Gastrocnemius medialis (tissue), 4 donors: ENCODE data around the gene RXFP2.

ENCODE experiments used
- CTCF ChIP-seq, 5 experiments: fragments of 450-650 bp in 3 of 5; fragments of 200-600 bp in 2 of 5; sonication (generic) in 2 of 5; IDR thresholded peaks in 4 of 5; conservative IDR thresholded peaks in 1 of 5; 1 replicate in 4 of 5; 2 replicates in 1 of 5; pipeline ENCODE4 v1.5.1; 2016 to 2019; ENCODE audit warnings: antibody characterized with exemption in 5 of 5, mild to moderate bottlenecking in 3 of 5, moderate library complexity in 3 of 5
- POLR2A ChIP-seq, 2 donors: fragments of 450-650 bp; IDR thresholded peaks; one replicate each; pipeline ENCODE4 v1.6.1; 2017; ENCODE audit warnings: antibody characterized with exemption in 2 of 2, mild to moderate bottlenecking in 2 of 2, moderate library complexity in 2 of 2

GRCh38 chr13:31747291-31747690 is 8.0 kb downstream of the RXFP2 start:
- TF ChIP-seq CTCF (IDR thresholded peaks at IDR 0.05 in 4 of 5, conservative IDR thresholded peaks at IDR 0.05 in 1 of 5) (no peak), POLR2A (IDR thresholded peaks at IDR 0.05) (no peak)
